Measurements from ENCODE around the gene ZC3H8. TPM values are rescaled to one million over a fixed set of nuclear protein-coding genes. Genes with fewer than 3 reads are reported as not detected.

Gene ZC3H8
- polyA plus RNA-seq, 2 donors = 5.2 to 7.6 TPM

DNA sequence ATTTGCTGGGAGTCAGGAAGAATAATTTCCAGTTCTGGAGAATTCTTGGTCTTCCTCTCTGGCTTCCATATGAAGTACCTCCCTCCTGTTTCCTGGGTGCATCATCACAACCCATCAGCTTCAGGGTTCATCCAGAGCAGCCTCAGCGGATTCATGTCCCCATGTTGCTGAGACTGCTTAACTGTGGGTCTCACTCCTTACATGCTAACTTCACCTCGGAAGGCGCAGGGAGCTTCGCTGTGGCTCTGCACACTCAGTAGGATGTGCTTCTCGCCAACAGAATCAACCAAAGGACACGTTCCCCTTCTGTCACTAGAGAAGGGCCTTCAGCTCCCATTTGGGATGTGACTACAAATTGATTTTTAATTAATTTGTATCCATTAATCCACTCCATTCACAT is 92.5 kb downstream of the ZC3H8 start:
- no peaks in the 10 kb centered on the region for H3K4me1 ChIP-seq (ENCODE audit: control insufficient read depth in 2 of 2, insufficient read depth in 2 of 2, low read length in 1 of 2)
- no peak overlapping the region for H3K27ac ChIP-seq (ENCODE audit: low read depth in 2 of 2, low read length in 1 of 2)
- no peaks in the 10 kb centered on the region for H3K9me3 ChIP-seq (ENCODE audit: control insufficient read depth in 2 of 2, insufficient read depth in 1 of 2, low read depth in 1 of 2, low read length in 1 of 2)
- no peaks in the 10 kb centered on the region for H3K36me3 ChIP-seq (ENCODE audit: control insufficient read depth in 2 of 2, insufficient read depth in 2 of 2, low read length in 1 of 2)
- no peaks in the 10 kb centered on the region for H3K27me3 ChIP-seq (ENCODE audit: control insufficient read depth in 1 of 2, insufficient read depth in 2 of 2, low read length in 2 of 2)
- 93 to 95% methylated on average over 6 of the region's 6 CpGs for WGBS, 2 donors
- H3K4me3 ChIP-seq (ENCODE audit: low read depth in 1 of 2, low read length in 2 of 2) = no peak overlapping the region

Other genes with a start within 250 kb of the ZC3H8 start
- gene TMEM87B, start 199.8 kb downstream of the ZC3H8 start, polyA plus RNA-seq = 10 to 100 TPM in 1 of 2 donors, 1 to 10 TPM in 1; 9.1 to 10.1 TPM
- under 1 TPM; 0.14 to 0.33 TPM for gene FBLN7, start 116.7 kb downstream of the ZC3H8 start, polyA plus RNA-seq
- gene ZC3H6, start 20.6 kb upstream of the ZC3H8 start, polyA plus RNA-seq = 1 to 10 TPM in 1 of 2 donors, under 1 TPM in 1; 0.61 to 1.9 TPM
- gene RGPD8, start 178.6 kb upstream of the ZC3H8 start, polyA plus RNA-seq = 1 to 10 TPM in 1 of 2 donors, under 1 TPM in 1; 0.34 to 1.0 TPM
- gene TTL, start 227.1 kb upstream of the ZC3H8 start, polyA plus RNA-seq = 1 to 10 TPM; 7.1 to 7.2 TPM